Mammary epithelial cell (primary cell): Measurements from ENCODE around the gene FAM13A.

Experiments used
- CTCF ChIP-seq, 2 donors: IDR thresholded peaks in 1 of 2; conservative IDR thresholded peaks in 1 of 2; 2 replicates each; pipeline ENCODE4 v1.5.1; 2011 to 2012; ENCODE audit warnings: inconsistent platforms in 2 of 2, low read length in 2 of 2, mild to moderate bottlenecking in 2 of 2, control low read depth in 1 of 2, low read depth in 1 of 2; ENCODE audit not compliant: insufficient read depth in 1 of 2; ENCODE audit errors: extremely low read depth in 1 of 2
- EZH2 ChIP-seq: IDR thresholded peaks from 2 replicates; pipeline ENCODE4 v1.6.1; 2012; ENCODE audit warnings: low read length, inconsistent platforms, borderline replicate concordance

GRCh38 chr4:88809576-88810219 is 247.3 kb downstream of the FAM13A start:
- no peak for TF ChIP-seq CTCF (conservative IDR thresholded peaks at IDR 0.05 in 1 of 2, IDR thresholded peaks at IDR 0.05 in 1 of 2; ENCODE audit: extremely low read depth in 1 of 2, insufficient read depth in 1 of 2, low read depth in 1 of 2, low read length in 2 of 2)
- TF ChIP-seq EZH2, result no peak
